ENCODE measurements around the gene LRRC8D. TPM values are rescaled to one million over a fixed set of nuclear protein-coding genes. Genes with fewer than 3 reads are reported as not detected.

Gene LRRC8D
- total and polyA plus RNA-seq, 9 of the 15 experiments (the other 6 are each of a cell fraction or from before 2014, with no cell fraction given), result 3.4 to 53.9 (median 15.9) TPM

DNA sequence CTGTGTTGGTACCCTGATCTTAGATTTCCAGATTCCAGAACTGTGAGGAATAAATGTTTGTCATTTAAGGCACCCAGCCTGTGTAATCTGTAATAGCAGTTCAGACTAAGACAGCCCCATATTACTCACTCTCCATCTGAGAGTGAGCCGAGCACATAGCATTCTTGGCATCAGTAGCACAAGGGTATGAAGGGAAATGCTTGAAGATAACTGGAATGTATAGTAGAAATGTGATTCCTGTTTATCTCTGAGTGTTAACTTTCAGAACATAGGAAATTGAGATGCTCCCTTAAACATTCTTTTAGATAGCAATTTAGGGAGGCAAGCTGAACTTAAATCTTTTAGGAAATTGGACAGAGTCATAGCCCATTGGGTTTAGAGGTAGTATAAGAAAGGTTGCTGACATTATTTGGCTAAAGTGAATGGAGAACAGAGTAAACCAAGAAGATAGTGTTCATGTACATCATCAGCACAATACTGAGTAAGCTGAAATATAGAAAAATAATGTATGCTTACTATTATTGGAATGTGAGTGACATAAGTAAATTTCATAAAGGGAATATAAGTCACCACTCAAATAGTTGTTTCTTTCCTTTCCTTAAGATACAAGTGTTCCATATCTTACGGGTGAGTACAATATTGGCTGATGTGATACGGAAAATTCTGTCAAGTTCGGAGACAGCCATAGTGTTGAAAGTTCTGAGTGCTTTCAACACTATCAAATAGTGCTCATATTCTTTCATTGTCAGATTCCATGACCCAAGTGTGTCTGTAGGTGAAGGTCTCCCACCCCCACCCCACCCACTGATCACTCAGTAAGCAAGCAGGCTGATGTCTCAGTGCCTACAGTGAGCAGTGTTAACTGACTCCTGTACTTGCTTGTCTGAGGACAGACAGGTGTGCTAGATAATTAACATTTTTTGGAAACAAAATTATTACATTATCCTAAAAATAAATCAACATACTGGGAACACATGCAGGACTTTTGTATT lies 73.7 kb downstream of the LRRC8D start:
- Histone ChIP-seq H3K9me3 (replicated peaks; ENCODE audit: control insufficient read depth, insufficient read depth, low read depth, low read length) (no peaks in the 10 kb centered on the region), H3K36me3 (ENCODE audit: control insufficient read depth, insufficient read depth, low read length) (peaks cover 22% of the 10 kb centered on the region), H3K4me3 (no peak overlapping the region), H3K9ac (ENCODE audit: insufficient read depth in 1 of 2, low read depth in 2 of 2, low read length in 2 of 2) (peak overlapping the region in 1 of 2 experiments; percentile 84; a peak in 2 of 4 replicates), H4K20me1 (replicated peaks; ENCODE audit: control insufficient read depth, insufficient read depth, low read length) (no peaks in the 10 kb centered on the region), H3K79me2 (ENCODE audit: control insufficient read depth, insufficient read depth, low read length) (peaks cover 86% of the 10 kb centered on the region), H3K4me1 (replicated peaks in 1 of 2; ENCODE audit: control insufficient read depth in 2 of 2, insufficient read depth in 2 of 2, low read length in 2 of 2) (peaks cover 22 to 89% of the 10 kb centered on the region in 2 experiments), H3K9me1 (ENCODE audit: control insufficient read depth, insufficient read depth, low read length) (no peaks in the 10 kb centered on the region), H3K27me3 (ENCODE audit: control insufficient read depth in 2 of 2, insufficient read depth in 2 of 2, low read length in 2 of 2) (no peaks in the 10 kb centered on the region), H3K27ac (ENCODE audit: extremely low read depth, low read depth, low read length) (peak overlapping the region; percentile 99), H3K4me2 (ENCODE audit: insufficient read depth, low read length) (peak overlapping the region; percentile 19; the same call in 1 of the 2 replicates), H2AFZ (ENCODE audit: low read depth, low read length) (0 out of 2 replicates have a peak overlapping the region, but pooled peaks have one; percentile 9)
- FAIRE-seq (no peak), DNase-seq (ENCODE audit: extremely low read depth in 1 of 4, low spot score in 3 of 4) (peak in 1 of 4 experiments; percentile 68), ATAC-seq (peak; percentile 30)
- BruUV-seq (replicated peaks), result no TSS peak
- POLR2A ChIA-PET, result interaction anchor here (1.5 kb wide), 1 partner anchor 15 kb away, joined by 3 read pairs; no protein-coding TSS in a partner anchor
- intact Hi-C loops (cut with micrococcal nuclease) (loop anchor here (10.0 kb wide), 1 partner anchor 350 kb away; no protein-coding TSS in a partner anchor), in situ Hi-C loops (cut with MboI) (no loop called here)
- 47% methylated on average over 4 of the region's 4 CpGs for WGBS (ENCODE audit: insufficient coverage, low coverage, missing lambda C conversion rate)
- CTCF ChIA-PET (ENCODE audit: low intra/inter-chr PET ratio), result no interaction called here
- TF ChIP-seq KHSRP (IDR thresholded peaks at IDR 0.05) (no peak), PRPF4 (IDR thresholded peaks at IDR 0.05; ENCODE audit: insufficient read depth, low read depth, low read length, poor library complexity, severe bottlenecking) (no peak), ZNF324 (CRISPR knock-in tag; IDR thresholded peaks at IDR 0.05) (no peak), MAFF (IDR thresholded peaks at IDR 0.05; ENCODE audit: low read length) (no peak), ZNF24 (IDR thresholded peaks at IDR 0.05) (no peak)
- TF ChIP-seq, protein P1, sequence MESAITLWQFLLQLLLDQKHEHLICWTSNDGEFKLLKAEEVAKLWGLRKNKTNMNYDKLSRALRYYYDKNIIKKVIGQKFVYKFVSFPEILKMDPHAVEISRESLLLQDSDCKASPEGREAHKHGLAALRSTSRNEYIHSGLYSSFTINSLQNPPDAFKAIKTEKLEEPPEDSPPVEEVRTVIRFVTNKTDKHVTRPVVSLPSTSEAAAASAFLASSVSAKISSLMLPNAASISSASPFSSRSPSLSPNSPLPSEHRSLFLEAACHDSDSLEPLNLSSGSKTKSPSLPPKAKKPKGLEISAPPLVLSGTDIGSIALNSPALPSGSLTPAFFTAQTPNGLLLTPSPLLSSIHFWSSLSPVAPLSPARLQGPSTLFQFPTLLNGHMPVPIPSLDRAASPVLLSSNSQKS (CRISPR knock-in tag; IDR thresholded peaks at IDR 0.05), result no peak
- TF ChIP-seq, protein P2, sequence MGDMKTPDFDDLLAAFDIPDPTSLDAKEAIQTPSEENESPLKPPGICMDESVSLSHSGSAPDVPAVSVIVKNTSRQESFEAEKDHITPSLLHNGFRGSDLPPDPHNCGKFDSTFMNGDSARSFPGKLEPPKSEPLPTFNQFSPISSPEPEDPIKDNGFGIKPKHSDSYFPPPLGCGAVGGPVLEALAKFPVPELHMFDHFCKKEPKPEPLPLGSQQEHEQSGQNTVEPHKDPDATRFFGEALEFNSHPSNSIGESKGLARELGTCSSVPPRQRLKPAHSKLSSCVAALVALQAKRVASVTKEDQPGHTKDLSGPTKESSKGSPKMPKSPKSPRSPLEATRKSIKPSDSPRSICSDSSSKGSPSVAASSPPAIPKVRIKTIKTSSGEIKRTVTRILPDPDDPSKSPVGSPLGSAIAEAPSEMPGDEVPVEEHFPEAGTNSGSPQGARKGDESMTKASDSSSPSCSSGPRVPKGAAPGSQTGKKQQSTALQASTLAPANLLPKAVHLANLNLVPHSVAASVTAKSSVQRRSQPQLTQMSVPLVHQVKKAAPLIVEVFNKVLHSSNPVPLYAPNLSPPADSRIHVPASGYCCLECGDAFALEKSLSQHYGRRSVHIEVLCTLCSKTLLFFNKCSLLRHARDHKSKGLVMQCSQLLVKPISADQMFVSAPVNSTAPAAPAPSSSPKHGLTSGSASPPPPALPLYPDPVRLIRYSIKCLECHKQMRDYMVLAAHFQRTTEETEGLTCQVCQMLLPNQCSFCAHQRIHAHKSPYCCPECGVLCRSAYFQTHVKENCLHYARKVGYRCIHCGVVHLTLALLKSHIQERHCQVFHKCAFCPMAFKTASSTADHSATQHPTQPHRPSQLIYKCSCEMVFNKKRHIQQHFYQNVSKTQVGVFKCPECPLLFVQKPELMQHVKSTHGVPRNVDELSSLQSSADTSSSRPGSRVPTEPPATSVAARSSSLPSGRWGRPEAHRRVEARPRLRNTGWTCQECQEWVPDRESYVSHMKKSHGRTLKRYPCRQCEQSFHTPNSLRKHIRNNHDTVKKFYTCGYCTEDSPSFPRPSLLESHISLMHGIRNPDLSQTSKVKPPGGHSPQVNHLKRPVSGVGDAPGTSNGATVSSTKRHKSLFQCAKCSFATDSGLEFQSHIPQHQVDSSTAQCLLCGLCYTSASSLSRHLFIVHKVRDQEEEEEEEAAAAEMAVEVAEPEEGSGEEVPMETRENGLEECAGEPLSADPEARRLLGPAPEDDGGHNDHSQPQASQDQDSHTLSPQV (IDR thresholded peaks at IDR 0.05), result peak; percentile 81
- TF ChIP-seq, protein P3, sequence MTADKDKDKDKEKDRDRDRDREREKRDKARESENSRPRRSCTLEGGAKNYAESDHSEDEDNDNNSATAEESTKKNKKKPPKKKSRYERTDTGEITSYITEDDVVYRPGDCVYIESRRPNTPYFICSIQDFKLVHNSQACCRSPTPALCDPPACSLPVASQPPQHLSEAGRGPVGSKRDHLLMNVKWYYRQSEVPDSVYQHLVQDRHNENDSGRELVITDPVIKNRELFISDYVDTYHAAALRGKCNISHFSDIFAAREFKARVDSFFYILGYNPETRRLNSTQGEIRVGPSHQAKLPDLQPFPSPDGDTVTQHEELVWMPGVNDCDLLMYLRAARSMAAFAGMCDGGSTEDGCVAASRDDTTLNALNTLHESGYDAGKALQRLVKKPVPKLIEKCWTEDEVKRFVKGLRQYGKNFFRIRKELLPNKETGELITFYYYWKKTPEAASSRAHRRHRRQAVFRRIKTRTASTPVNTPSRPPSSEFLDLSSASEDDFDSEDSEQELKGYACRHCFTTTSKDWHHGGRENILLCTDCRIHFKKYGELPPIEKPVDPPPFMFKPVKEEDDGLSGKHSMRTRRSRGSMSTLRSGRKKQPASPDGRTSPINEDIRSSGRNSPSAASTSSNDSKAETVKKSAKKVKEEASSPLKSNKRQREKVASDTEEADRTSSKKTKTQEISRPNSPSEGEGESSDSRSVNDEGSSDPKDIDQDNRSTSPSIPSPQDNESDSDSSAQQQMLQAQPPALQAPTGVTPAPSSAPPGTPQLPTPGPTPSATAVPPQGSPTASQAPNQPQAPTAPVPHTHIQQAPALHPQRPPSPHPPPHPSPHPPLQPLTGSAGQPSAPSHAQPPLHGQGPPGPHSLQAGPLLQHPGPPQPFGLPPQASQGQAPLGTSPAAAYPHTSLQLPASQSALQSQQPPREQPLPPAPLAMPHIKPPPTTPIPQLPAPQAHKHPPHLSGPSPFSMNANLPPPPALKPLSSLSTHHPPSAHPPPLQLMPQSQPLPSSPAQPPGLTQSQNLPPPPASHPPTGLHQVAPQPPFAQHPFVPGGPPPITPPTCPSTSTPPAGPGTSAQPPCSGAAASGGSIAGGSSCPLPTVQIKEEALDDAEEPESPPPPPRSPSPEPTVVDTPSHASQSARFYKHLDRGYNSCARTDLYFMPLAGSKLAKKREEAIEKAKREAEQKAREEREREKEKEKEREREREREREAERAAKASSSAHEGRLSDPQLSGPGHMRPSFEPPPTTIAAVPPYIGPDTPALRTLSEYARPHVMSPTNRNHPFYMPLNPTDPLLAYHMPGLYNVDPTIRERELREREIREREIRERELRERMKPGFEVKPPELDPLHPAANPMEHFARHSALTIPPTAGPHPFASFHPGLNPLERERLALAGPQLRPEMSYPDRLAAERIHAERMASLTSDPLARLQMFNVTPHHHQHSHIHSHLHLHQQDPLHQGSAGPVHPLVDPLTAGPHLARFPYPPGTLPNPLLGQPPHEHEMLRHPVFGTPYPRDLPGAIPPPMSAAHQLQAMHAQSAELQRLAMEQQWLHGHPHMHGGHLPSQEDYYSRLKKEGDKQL (CRISPR knock-in tag; IDR thresholded peaks at IDR 0.05; ENCODE audit: borderline replicate concordance), result no peak
